OCI-LY1 (cell line): ENCODE data around the gene KCNK4.

ENCODE experiments used
- CTCF ChIP-seq: fragments of 200-600 bp; sonication (generic), shearing (Covaris generic); IDR thresholded peaks from 2 replicates; pipeline ENCODE4 v1.5.1; 2017; ENCODE audit warnings: mild to moderate bottlenecking, antibody characterized with exemption, low read length, moderate library complexity, mixed read lengths
- EZH2 ChIP-seq: fragments of 200-600 bp; sonication (generic), shearing (Covaris generic); IDR thresholded peaks from 2 replicates; pipeline ENCODE4 v1.8.0; 2017; ENCODE audit warnings: borderline replicate concordance, mixed run types, mild to moderate bottlenecking, antibody characterized with exemption, low read length, moderate library complexity, mixed read lengths

GRCh38 chr11:64343767-64344559 is 52.9 kb downstream of the KCNK4 start:
- TF ChIP-seq CTCF = peak; percentile 29; the same call in 1 of the 2 replicates
- no peak for TF ChIP-seq EZH2
